ENCODE measurements around the gene IGLL5.

- TF ChIP-seq CTCF (IDR thresholded peaks at IDR 0.05; ENCODE audit: insufficient read depth, low read depth, low read length): no peak
- no peak for TF ChIP-seq EZH2 (IDR thresholded peaks at IDR 0.05; ENCODE audit: insufficient read depth, low read length)
These were observed 23.9 kb downstream of the IGLL5 start for GRCh38 chr22:22911327-22912134.
